ENCODE results near the gene PLEKHH1. TPM values are rescaled to one million over a fixed set of nuclear protein-coding genes. Genes with fewer than 3 reads are reported as not detected.
"Not testable (repeated sequence)": the region's sequence is repeated elsewhere in the genome, so short reads cannot be mapped to it uniquely, and the experiment has no call there.

The PLEKHH1 gene
- total and polyA plus RNA-seq, 2 experiments from 2014 or later = 14.7 to 33.9 TPM

DNA sequence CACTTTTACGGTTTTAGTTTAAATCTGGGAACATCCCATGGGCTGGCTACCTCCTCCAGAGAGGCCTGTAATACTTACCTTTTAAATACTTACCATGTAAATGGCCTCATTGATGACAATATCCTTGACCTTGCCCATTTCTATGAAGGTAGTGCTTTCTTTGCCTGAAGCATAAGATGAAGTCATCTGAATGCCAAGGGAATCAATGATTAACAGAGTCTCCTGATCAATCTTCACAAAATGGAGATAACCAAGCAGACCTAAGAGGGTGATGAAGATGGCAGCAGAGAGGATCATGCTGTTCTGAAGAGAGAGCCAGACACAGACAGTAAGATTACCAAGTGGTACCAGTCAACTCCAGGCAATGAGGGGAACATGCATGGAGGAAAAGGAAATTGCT is 60.6 kb downstream of the PLEKHH1 start:
- not testable (repeated sequence) for H3K4me1 ChIP-seq (ENCODE audit: insufficient read depth); H3F3A ChIP-seq (replicated peaks; ENCODE audit: low read depth); H3K4me2 ChIP-seq; H3K9me2 ChIP-seq (ENCODE audit: insufficient read depth); H4K20me1 ChIP-seq (replicated peaks; ENCODE audit: insufficient read depth); ATAC-seq; H3K36me3 ChIP-seq (ENCODE audit: insufficient read depth); H3K27ac ChIP-seq (ENCODE audit: low read depth); H3K4me3 Mint-ChIP-seq; H2AFZ ChIP-seq; H3K36me3 Mint-ChIP-seq (ENCODE audit: low read depth); H3K4me1 Mint-ChIP-seq; H3K27me3 Mint-ChIP-seq (ENCODE audit: insufficient read depth, low read depth, poor library complexity); H3K4me3 ChIP-seq; H3K27me3 ChIP-seq (ENCODE audit: insufficient read depth); H3K9me3 Mint-ChIP-seq; H3K27ac Mint-ChIP-seq; DNase-seq (ENCODE audit: low spot score); H3K79me2 ChIP-seq (replicated peaks; ENCODE audit: insufficient read depth)

DNA sequence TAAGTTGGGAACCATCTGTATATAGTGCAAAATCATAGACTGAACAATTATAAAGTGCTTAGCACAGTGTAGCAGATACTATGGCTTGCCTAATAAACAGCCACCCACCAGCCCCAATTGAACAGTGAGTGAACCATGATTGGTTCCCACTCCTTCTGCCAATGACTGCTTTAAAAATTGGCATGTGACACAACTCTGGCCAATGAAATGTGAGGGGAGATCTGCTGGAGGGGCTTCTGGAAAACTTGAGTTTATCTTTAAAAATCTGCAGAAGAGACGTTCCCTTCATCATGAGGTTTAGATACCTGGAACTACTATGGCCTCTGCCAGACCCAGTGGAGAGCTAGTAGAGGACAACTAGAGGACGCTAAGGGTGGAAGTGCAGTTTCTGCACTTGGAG is 62.3 kb downstream of the PLEKHH1 start:
- no peak for ATAC-seq
- peaks cover 4% of the 10 kb centered on the region for H3K4me1 ChIP-seq (ENCODE audit: insufficient read depth)

More for the DNA sequence above, 62.3 kb downstream of the PLEKHH1 start:
- 0 out of 2 replicates have a peak, but pooled peaks cover 5% of the 10 kb centered on the region for H3F3A ChIP-seq (replicated peaks; ENCODE audit: low read depth)
- H3K27ac Mint-ChIP-seq = no peak overlapping the region
- peaks cover 7% of the 10 kb centered on the region for H3K9me2 ChIP-seq (ENCODE audit: insufficient read depth)
- peaks cover 21% of the 10 kb centered on the region for H3K27me3 Mint-ChIP-seq (ENCODE audit: insufficient read depth, low read depth, poor library complexity)
- no peaks in the 10 kb centered on the region for H3K9me3 Mint-ChIP-seq
- H3K27me3 ChIP-seq (ENCODE audit: insufficient read depth) = peaks cover 16% of the 10 kb centered on the region
- no peak overlapping the region for H3K4me2 ChIP-seq
- H3K4me1 Mint-ChIP-seq = peaks cover 3% of the 10 kb centered on the region; the same call in 2 of the 3 replicates
- TF ChIP-seq, protein P1, sequence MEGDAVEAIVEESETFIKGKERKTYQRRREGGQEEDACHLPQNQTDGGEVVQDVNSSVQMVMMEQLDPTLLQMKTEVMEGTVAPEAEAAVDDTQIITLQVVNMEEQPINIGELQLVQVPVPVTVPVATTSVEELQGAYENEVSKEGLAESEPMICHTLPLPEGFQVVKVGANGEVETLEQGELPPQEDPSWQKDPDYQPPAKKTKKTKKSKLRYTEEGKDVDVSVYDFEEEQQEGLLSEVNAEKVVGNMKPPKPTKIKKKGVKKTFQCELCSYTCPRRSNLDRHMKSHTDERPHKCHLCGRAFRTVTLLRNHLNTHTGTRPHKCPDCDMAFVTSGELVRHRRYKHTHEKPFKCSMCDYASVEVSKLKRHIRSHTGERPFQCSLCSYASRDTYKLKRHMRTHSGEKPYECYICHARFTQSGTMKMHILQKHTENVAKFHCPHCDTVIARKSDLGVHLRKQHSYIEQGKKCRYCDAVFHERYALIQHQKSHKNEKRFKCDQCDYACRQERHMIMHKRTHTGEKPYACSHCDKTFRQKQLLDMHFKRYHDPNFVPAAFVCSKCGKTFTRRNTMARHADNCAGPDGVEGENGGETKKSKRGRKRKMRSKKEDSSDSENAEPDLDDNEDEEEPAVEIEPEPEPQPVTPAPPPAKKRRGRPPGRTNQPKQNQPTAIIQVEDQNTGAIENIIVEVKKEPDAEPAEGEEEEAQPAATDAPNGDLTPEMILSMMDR (conservative IDR thresholded peaks at IDR 0.05; ENCODE audit: low read depth in 2 of 2) = no peak
- TF ChIP-seq EZH2 (IDR thresholded peaks at IDR 0.05; ENCODE audit: low read depth, unreplicated experiment) (no peak), EZH2phosphoT487 (IDR thresholded peaks at IDR 0.05; ENCODE audit: unreplicated experiment) (no peak), CREB1 (CRISPR knock-in tag; IDR thresholded peaks at IDR 0.05; ENCODE audit: low read depth) (no peak)
- TF ChIP-seq, protein P2, sequence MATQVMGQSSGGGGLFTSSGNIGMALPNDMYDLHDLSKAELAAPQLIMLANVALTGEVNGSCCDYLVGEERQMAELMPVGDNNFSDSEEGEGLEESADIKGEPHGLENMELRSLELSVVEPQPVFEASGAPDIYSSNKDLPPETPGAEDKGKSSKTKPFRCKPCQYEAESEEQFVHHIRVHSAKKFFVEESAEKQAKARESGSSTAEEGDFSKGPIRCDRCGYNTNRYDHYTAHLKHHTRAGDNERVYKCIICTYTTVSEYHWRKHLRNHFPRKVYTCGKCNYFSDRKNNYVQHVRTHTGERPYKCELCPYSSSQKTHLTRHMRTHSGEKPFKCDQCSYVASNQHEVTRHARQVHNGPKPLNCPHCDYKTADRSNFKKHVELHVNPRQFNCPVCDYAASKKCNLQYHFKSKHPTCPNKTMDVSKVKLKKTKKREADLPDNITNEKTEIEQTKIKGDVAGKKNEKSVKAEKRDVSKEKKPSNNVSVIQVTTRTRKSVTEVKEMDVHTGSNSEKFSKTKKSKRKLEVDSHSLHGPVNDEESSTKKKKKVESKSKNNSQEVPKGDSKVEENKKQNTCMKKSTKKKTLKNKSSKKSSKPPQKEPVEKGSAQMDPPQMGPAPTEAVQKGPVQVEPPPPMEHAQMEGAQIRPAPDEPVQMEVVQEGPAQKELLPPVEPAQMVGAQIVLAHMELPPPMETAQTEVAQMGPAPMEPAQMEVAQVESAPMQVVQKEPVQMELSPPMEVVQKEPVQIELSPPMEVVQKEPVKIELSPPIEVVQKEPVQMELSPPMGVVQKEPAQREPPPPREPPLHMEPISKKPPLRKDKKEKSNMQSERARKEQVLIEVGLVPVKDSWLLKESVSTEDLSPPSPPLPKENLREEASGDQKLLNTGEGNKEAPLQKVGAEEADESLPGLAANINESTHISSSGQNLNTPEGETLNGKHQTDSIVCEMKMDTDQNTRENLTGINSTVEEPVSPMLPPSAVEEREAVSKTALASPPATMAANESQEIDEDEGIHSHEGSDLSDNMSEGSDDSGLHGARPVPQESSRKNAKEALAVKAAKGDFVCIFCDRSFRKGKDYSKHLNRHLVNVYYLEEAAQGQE (IDR thresholded peaks at IDR 0.05; ENCODE audit: unreplicated experiment) = no peak
- no peak overlapping the region for H3K27ac ChIP-seq (ENCODE audit: low read depth)
- H3K79me2 ChIP-seq (replicated peaks; ENCODE audit: insufficient read depth) = no peaks in the 10 kb centered on the region
- DNase-seq (ENCODE audit: low spot score) = no peak
- H3K4me3 ChIP-seq = no peak overlapping the region
- no peak overlapping the region for H3K4me3 Mint-ChIP-seq
- H4K20me1 ChIP-seq (replicated peaks; ENCODE audit: insufficient read depth) = no peaks in the 10 kb centered on the region
- no peaks in the 10 kb centered on the region for H3K36me3 ChIP-seq (ENCODE audit: insufficient read depth)
- 0 out of 3 replicates have a peak, but pooled peaks cover 3% of the 10 kb centered on the region for H3K36me3 Mint-ChIP-seq (ENCODE audit: low read depth)
- no peak overlapping the region for H2AFZ ChIP-seq

Measured in GM23338 (cell line).